Measurements from ENCODE around the gene SULT1C3. TPM values are rescaled to one million over a fixed set of nuclear protein-coding genes. Genes with fewer than 3 reads are reported as not detected.

Gene SULT1C3
- total RNA-seq, 2 donors from 2014 or later = not detected

DNA sequence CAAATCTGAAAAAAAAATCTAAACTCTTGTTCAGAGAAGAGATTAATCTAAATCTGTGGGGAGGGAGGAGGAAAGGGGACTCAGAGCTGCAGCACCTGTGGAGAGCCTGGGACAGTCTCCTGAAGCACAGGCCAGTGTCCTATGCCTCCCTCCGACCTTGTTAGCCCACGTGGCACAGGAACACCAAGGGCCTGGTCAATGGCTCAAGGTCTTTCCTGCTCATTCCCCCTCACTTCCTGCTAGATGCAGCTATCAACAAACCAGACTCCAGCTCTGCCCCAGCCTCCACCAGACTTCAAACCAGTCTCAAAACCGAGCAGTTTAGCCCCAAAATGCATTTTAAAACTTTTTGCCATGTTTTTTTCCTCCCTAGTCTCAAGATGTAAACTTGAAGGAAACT, 20.1 kb upstream of the SULT1C3 start:
- ATAC-seq (peak; percentile 62), DNase-seq (peak; percentile 10 to 34 (median 12))
- 21 to 34% methylated on average over 3 of the region's 3 CpGs for WGBS, 2 donors
- Histone ChIP-seq H3K4me1 (peaks cover 8% of the 10 kb centered on the region), H3K27ac (peak overlapping the region in 2 of 4 donors; percentile 41 to 49), H3K36me3 (replicated peaks in 1 of 2; ENCODE audit: insufficient read depth in 1 of 2, low read depth in 2 of 2) (no peaks in the 10 kb centered on the region), H3K9me3 (peaks cover 0 to 13% (median 3%) of the 10 kb centered on the region in 3 donors), H3K27me3 (no peaks in the 10 kb centered on the region), H3K4me3 (no peak overlapping the region)
- intact Hi-C loops (cut with DNase I) = no loop called here
- TF ChIP-seq CTCF (IDR thresholded peaks at IDR 0.05) (no peak), POLR2A (IDR thresholded peaks at IDR 0.05) (no peak)

- Histone ChIP-seq H3K27me3 (no peaks in the 10 kb centered on the region), H3K27ac (peak overlapping the region in 2 of 4 donors; percentile 7 to 49), H3K36me3 (replicated peaks in 1 of 2; ENCODE audit: insufficient read depth in 1 of 2, low read depth in 2 of 2) (no peaks in the 10 kb centered on the region), H3K4me1 (peaks cover 8% of the 10 kb centered on the region), H3K4me3 (no peak overlapping the region), H3K9me3 (peaks cover 0 to 13% (median 3%) of the 10 kb centered on the region in 3 donors)
- intact Hi-C loops (cut with DNase I) = no loop called here
- ATAC-seq (no peak), DNase-seq (no peak)
- TF ChIP-seq CTCF (IDR thresholded peaks at IDR 0.05) (no peak), POLR2A (IDR thresholded peaks at IDR 0.05) (no peak)
- WGBS, 2 donors = 71 to 77% methylated on average over 3 of the region's 3 CpGs
Measured at GRCh38 chr2:108220191-108220590, 19.6 kb upstream of the SULT1C3 start.

DNA sequence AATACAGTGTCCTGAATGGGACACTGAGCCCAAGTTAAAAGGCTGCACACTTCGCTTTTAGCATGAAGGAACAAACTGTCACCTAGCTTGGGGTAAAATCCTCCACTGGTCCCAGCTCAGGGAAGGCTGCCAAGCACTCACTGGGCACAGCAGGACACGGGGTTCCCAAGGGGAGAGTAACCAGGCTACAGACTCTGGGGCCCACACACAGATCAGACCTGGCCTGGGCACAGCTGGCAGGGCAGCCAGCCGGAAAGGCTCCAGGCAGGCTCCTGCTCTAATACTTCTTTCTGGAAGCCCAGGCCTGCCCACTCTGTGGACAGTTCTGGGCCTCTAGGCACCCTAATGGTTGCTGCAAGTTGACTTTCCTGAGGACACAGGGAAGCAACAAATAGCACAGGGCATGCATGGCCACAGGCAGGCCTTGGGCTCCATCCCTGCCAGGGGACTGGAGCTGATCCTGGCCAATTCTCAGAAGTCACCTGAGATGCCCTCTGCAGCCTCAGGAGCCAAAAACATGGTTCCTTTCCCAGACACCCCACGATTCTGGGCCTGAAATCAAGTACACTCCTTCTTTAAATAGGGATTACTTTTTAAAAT, 18.7 kb upstream of the SULT1C3 start:
- H3K9me3 ChIP-seq = peaks cover 0 to 13% (median 3%) of the 10 kb centered on the region in 3 donors
- H3K27me3 ChIP-seq = no peaks in the 10 kb centered on the region
- H3K36me3 ChIP-seq (replicated peaks in 1 of 2; ENCODE audit: insufficient read depth in 1 of 2, low read depth in 2 of 2) = no peaks in the 10 kb centered on the region
- ATAC-seq = no peak
- peaks cover under 1% of the 10 kb centered on the region for H3K4me1 ChIP-seq
- no peak overlapping the region for H3K27ac ChIP-seq
- WGBS, 2 donors = 63% methylated on average over 4 of the region's 4 CpGs
- TF ChIP-seq CTCF (IDR thresholded peaks at IDR 0.05) (no peak), POLR2A (IDR thresholded peaks at IDR 0.05) (no peak)
- intact Hi-C loops (cut with DNase I) = no loop called here
- no peak overlapping the region for H3K4me3 ChIP-seq
- DNase-seq = no peak

DNA sequence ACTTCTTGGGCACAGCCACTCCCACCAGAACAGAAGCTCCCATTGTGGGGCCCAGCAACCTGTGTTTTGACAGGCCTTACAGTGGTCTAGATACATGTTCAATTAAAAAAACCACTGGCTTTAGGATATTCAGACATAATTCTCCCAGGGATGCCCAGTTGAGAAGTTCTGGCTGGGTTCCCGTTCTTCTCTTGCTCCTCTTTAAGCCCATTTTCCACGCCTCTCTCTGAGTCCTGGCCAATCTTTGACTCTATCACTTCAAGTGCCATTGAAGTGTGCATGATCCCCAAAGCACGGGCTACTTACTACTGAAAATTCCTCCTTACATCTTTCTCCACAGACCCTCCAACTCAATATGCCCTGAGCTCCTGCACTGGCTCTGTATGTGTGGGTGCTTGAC, 17.5 kb upstream of the SULT1C3 start:
- WGBS, 2 donors = 80 to 91% methylated on average over 3 of the region's 3 CpGs
- Histone ChIP-seq H3K36me3 (replicated peaks in 1 of 2; ENCODE audit: insufficient read depth in 1 of 2, low read depth in 2 of 2) (no peaks in the 10 kb centered on the region), H3K27ac (no peak overlapping the region), H3K27me3 (no peaks in the 10 kb centered on the region), H3K9me3 (peaks cover 0 to 13% (median 3%) of the 10 kb centered on the region in 3 donors), H3K4me3 (no peak overlapping the region), H3K4me1 (no peaks in the 10 kb centered on the region)
- intact Hi-C loops (cut with DNase I) = no loop called here
- no peak for DNase-seq
- ATAC-seq = no peak
- TF ChIP-seq POLR2A (IDR thresholded peaks at IDR 0.05) (no peak), CTCF (IDR thresholded peaks at IDR 0.05) (no peak)

- H3K36me3 ChIP-seq (replicated peaks in 1 of 2; ENCODE audit: insufficient read depth in 1 of 2, low read depth in 2 of 2) = no peaks in the 10 kb centered on the region
- H3K27me3 ChIP-seq = no peaks in the 10 kb centered on the region
- ATAC-seq (no peak), DNase-seq (no peak)
- H3K4me1 ChIP-seq = no peaks in the 10 kb centered on the region
- H3K27ac ChIP-seq = no peak overlapping the region
- intact Hi-C loops (cut with DNase I) = no loop called here
- peaks cover 0 to 13% (median 3%) of the 10 kb centered on the region in 3 donors for H3K9me3 ChIP-seq
- no peak for TF ChIP-seq CTCF (IDR thresholded peaks at IDR 0.05)
- no peak for TF ChIP-seq POLR2A (IDR thresholded peaks at IDR 0.05)
- H3K4me3 ChIP-seq = no peak overlapping the region
- 59 to 75% methylated on average over 4 of the region's 4 CpGs for WGBS, 2 donors
Measured at GRCh38 chr2:108223573-108223972, 16.2 kb upstream of the SULT1C3 start.
